Measurements from ENCODE around the gene DYRK1A. TPM values are rescaled to one million over a fixed set of nuclear protein-coding genes. Genes with fewer than 3 reads are reported as not detected.

The DYRK1A gene
- total and polyA plus RNA-seq, 11 donors: 24.5 to 96.6 (median 69.0) TPM

DNA sequence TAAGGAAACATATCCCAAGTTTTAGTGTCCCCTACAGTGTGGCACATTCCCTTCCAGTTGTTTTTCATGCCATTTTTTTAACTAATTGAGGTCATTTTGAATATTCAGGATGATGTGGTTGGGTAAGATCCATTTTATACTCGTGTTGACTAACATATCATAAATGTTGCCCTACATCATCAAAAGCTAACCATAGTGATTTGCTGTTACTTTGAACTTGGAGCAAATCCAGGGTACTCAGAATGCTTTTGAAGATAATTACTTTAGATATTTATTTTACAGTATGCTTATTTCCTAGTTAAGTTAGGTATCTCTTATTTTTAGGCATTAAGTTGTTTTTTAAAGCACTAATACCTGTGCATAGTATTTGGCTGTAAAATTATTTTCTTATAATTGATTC lies 57.8 kb downstream of the DYRK1A start:
- TF ChIP-seq, protein P1, sequence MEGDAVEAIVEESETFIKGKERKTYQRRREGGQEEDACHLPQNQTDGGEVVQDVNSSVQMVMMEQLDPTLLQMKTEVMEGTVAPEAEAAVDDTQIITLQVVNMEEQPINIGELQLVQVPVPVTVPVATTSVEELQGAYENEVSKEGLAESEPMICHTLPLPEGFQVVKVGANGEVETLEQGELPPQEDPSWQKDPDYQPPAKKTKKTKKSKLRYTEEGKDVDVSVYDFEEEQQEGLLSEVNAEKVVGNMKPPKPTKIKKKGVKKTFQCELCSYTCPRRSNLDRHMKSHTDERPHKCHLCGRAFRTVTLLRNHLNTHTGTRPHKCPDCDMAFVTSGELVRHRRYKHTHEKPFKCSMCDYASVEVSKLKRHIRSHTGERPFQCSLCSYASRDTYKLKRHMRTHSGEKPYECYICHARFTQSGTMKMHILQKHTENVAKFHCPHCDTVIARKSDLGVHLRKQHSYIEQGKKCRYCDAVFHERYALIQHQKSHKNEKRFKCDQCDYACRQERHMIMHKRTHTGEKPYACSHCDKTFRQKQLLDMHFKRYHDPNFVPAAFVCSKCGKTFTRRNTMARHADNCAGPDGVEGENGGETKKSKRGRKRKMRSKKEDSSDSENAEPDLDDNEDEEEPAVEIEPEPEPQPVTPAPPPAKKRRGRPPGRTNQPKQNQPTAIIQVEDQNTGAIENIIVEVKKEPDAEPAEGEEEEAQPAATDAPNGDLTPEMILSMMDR (IDR thresholded peaks at IDR 0.05): no peak
- TF ChIP-seq POLR2A (IDR thresholded peaks at IDR 0.05): no peak
- Histone ChIP-seq H3K27ac (peak overlapping the region in 8 of 12 donors; percentile 10 to 61 (median 44)), H3K4me1 (peaks cover 3 to 68% (median 48%) of the 10 kb centered on the region in 12 donors), H3K36me3 (peaks cover 0 to 29% (median 10%) of the 10 kb centered on the region in 9 donors), H3K4me3 (no peak overlapping the region), H3K9me3 (no peaks in the 10 kb centered on the region), H3K27me3 (no peaks in the 10 kb centered on the region)
- ATAC-seq (no peak), DNase-seq (no peak)
- WGBS, 4 donors: 17 to 34% (median 27%) methylated on average over 1 of the region's 1 CpG
- intact Hi-C loops (cut with DNase I): loop anchor here in 2 of 10 donors (5.0 to 10.0 kb wide), 2 partner anchors 50 to 57 kb away; partner anchors contain the start of gene DYRK1A (in 1 of the 2)

DNA sequence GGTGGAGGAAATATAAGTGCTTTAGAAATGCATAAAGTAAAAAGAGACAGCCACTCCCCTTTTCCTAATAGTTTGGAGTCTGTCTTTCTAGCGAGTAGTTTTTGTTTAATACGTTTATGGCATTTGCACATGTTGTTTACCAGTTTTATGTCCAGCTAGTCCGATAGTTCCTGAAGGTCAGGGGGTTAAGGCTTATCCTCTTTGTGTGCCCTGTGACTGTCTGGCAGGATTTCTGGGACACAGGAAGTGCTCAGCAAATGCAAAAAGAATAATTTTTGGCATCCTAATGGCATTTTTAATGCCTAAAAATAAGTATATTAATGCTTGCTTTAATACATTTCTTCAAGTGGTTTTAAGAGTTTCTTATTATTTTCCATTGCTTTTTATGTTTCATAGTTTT lies 58.4 kb downstream of the DYRK1A start:
- Histone ChIP-seq H3K27ac (peak overlapping the region in 9 of 12 donors; percentile 17 to 61 (median 43)), H3K27me3 (no peaks in the 10 kb centered on the region), H3K4me3 (no peak overlapping the region), H3K36me3 (peaks cover 0 to 29% (median 10%) of the 10 kb centered on the region in 9 donors), H3K9me3 (no peaks in the 10 kb centered on the region), H3K4me1 (peaks cover 4 to 64% (median 43%) of the 10 kb centered on the region in 12 donors)
- intact Hi-C loops (cut with DNase I): loop anchor here in 1 of 10 donors (10.0 kb wide), 1 partner anchor 50 kb away; no protein-coding TSS in a partner anchor
- DNase-seq: no peak
- TF ChIP-seq, protein P1 (IDR thresholded peaks at IDR 0.05): no peak
- TF ChIP-seq POLR2A (IDR thresholded peaks at IDR 0.05): no peak
- peak in 2 of 4 donors; percentile 51 to 76 for ATAC-seq
- WGBS, 4 donors: 12 to 24% (median 14%) methylated on average over 3 of the region's 3 CpGs

DNA sequence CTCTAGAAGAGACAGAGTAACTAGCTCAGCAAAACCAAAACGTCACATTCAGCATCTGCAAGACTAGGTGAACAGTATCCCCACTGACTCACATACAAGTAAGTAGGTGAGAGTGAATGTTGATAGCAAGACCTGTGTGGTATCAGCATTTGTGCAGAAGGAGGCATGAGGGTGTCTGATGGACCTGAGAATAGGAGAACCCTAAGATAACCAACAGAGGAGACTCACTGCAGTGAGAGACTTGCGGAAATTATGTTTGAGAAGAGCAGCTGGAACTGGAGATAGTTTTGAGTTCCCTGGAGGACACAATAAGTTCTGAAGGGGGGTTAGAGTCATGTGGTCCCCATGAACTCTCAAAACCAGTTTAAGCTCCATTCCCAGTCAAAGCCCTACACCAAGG lies 59.1 kb downstream of the DYRK1A start:
- Histone ChIP-seq H3K4me1 (peaks cover 5 to 64% (median 41%) of the 10 kb centered on the region in 12 donors), H3K4me3 (no peak overlapping the region), H3K27me3 (no peaks in the 10 kb centered on the region), H3K27ac (peak overlapping the region in 9 of 12 donors; percentile 14 to 61 (median 43)), H3K36me3 (peaks cover 0 to 28% (median 10%) of the 10 kb centered on the region in 9 donors), H3K9me3 (no peaks in the 10 kb centered on the region)
- intact Hi-C loops (cut with DNase I): loop anchor here in 1 of 10 donors (10.0 kb wide), 1 partner anchor 51 kb away; no protein-coding TSS in a partner anchor
- WGBS, 4 donors: 71 to 84% (median 79%) methylated on average over 2 of the region's 2 CpGs
- peak in 1 of 4 donors; percentile 9 for ATAC-seq
- no peak for TF ChIP-seq POLR2A (IDR thresholded peaks at IDR 0.05)
- TF ChIP-seq, protein P1 (IDR thresholded peaks at IDR 0.05): no peak
- no peak for DNase-seq

DNA sequence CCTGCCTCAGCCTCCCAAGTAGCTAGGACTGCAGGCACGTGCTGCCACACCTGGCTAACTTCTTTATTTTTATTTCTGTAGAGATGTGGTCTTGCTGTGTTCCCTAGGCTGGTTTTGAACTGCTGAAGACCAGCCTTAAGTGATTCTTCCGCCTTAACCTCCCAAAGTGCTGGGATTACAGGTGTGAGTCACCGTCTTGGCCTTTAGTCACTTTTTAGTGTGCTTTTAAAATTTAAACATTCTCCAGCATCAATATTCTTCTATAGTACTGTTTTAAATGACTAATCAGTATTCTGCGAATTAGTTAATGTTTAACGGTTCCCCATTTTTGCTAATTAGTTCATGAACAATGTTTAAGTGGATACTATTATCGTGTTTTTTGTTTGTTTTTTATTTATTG lies 60.6 kb downstream of the DYRK1A start:
- Histone ChIP-seq H3K9me3 (no peaks in the 10 kb centered on the region), H3K27me3 (no peaks in the 10 kb centered on the region), H3K36me3 (peaks cover 0 to 23% (median 4%) of the 10 kb centered on the region in 9 donors), H3K4me1 (peaks cover 5 to 73% (median 51%) of the 10 kb centered on the region in 12 donors), H3K4me3 (no peak overlapping the region), H3K27ac (no peak overlapping the region)
- intact Hi-C loops (cut with DNase I): loop anchor here in 1 of 10 donors (10.0 kb wide), 1 partner anchor 52 kb away; no protein-coding TSS in a partner anchor
- no peak for TF ChIP-seq POLR2A (IDR thresholded peaks at IDR 0.05)
- TF ChIP-seq, protein P1 (IDR thresholded peaks at IDR 0.05): no peak
- ATAC-seq (no peak), DNase-seq (no peak)
- WGBS, 4 donors: 82 to 97% (median 96%) methylated on average over 6 of the region's 6 CpGs

All from heart left ventricle (tissue), 16 donors.